PC-3 (cell line): Measurements from ENCODE around the gene OPTC.

Source experiments
- CTCF ChIP-seq: fragments of 300-600 bp; sonication (generic); conservative IDR thresholded peaks from 2 replicates; pipeline ENCODE4 v1.5.1; 2017; ENCODE audit warnings: antibody characterized with exemption, low read depth, mild to moderate bottlenecking, low read length
- EZH2 ChIP-seq: fragments of 300-600 bp; sonication (generic); IDR thresholded peaks from one replicate; pipeline ENCODE4 v1.6.1; 2017; ENCODE audit warnings: antibody characterized with exemption, mild to moderate bottlenecking, low read length; ENCODE audit not compliant: unreplicated experiment
- EZH2phosphoT487 ChIP-seq: fragments of 300-600 bp; sonication (generic); IDR thresholded peaks from 2 replicates; pipeline ENCODE4 v1.6.1; 2018; ENCODE audit warnings: mild to moderate bottlenecking, antibody characterized with exemption, low read length, borderline replicate concordance

GRCh38 chr1:203549309-203549708, 55.4 kb downstream of the OPTC start:
- TF ChIP-seq CTCF (no peak), EZH2 (no peak), EZH2phosphoT487 (no peak)
